ENCODE measurements around the gene ATG2A.

The ATG2A gene

GRCh38 chr11:64877390-64878222 is 39.4 kb downstream of the ATG2A start:
- peak overlapping the region; percentile 68 for H3K4me3 ChIP-seq (ENCODE audit: low read depth, low read length)
- TF ChIP-seq POLR2A (IDR thresholded peaks at IDR 0.05; ENCODE audit: extremely low read depth, insufficient read length) = no peak
- no peak for TF ChIP-seq MYC (IDR thresholded peaks at IDR 0.05; ENCODE audit: low read depth, low read length)
- TF ChIP-seq CTCF (IDR thresholded peaks at IDR 0.05; ENCODE audit: low read depth, low read length) = no peak
- TF ChIP-seq MAX (IDR thresholded peaks at IDR 0.05; ENCODE audit: low read depth, low read length) = no peak; the same call in none of the 2 replicates
- peak; percentile 97 for DNase-seq (ENCODE audit: low read depth)

GRCh38 chr11:64876835-64877341 is 40.1 kb downstream of the ATG2A start:
- TF ChIP-seq MYC (IDR thresholded peaks at IDR 0.05; ENCODE audit: low read depth, low read length) (no peak), POLR2A (IDR thresholded peaks at IDR 0.05; ENCODE audit: extremely low read depth, insufficient read length) (no peak), CTCF (IDR thresholded peaks at IDR 0.05; ENCODE audit: low read depth, low read length) (no peak), MAX (IDR thresholded peaks at IDR 0.05; ENCODE audit: low read depth, low read length) (no peak)
- no peak for DNase-seq (ENCODE audit: low read depth)
- H3K4me3 ChIP-seq (ENCODE audit: low read depth, low read length) = peak overlapping the region; percentile 68

GRCh38 chr11:64876229-64876750 is 40.7 kb downstream of the ATG2A start:
- TF ChIP-seq CTCF (IDR thresholded peaks at IDR 0.05; ENCODE audit: low read depth, low read length) (no peak), MAX (IDR thresholded peaks at IDR 0.05; ENCODE audit: low read depth, low read length) (no peak), POLR2A (IDR thresholded peaks at IDR 0.05; ENCODE audit: extremely low read depth, insufficient read length) (no peak), MYC (IDR thresholded peaks at IDR 0.05; ENCODE audit: low read depth, low read length) (no peak)
- H3K4me3 ChIP-seq (ENCODE audit: low read depth, low read length) = peak overlapping the region; percentile 68

GRCh38 chr11:64875369-64876228 is 41.4 kb downstream of the ATG2A start:
- no peak for TF ChIP-seq POLR2A (IDR thresholded peaks at IDR 0.05; ENCODE audit: extremely low read depth, insufficient read length)
- no peak for TF ChIP-seq CTCF (IDR thresholded peaks at IDR 0.05; ENCODE audit: low read depth, low read length)
- TF ChIP-seq MAX (IDR thresholded peaks at IDR 0.05; ENCODE audit: low read depth, low read length) = peak; percentile 53; the same call in 1 of the 2 replicates
- peak; percentile 68 for TF ChIP-seq MYC (IDR thresholded peaks at IDR 0.05; ENCODE audit: low read depth, low read length)
- peak overlapping the region; percentile 68 for H3K4me3 ChIP-seq (ENCODE audit: low read depth, low read length)
- DNase-seq (ENCODE audit: low read depth) = peak; percentile 95

More at GRCh38 chr11:64876229-64876750, 40.7 kb downstream of the ATG2A start:
- no peak for DNase-seq (ENCODE audit: low read depth)
